GM12892 (cell line): Measurements from ENCODE around the gene KLF3.

ENCODE experiments used
- POLR2A ChIP-seq: IDR thresholded peaks from 2 replicates; pipeline ENCODE4 v1.6.1; 2011; ENCODE audit warnings: low read depth, low read length, control low read depth
- POLR2AphosphoS5 ChIP-seq: IDR thresholded peaks from 2 replicates; pipeline ENCODE4 v1.6.1; 2011; ENCODE audit warnings: low read depth, low read length, control low read depth

DNA sequence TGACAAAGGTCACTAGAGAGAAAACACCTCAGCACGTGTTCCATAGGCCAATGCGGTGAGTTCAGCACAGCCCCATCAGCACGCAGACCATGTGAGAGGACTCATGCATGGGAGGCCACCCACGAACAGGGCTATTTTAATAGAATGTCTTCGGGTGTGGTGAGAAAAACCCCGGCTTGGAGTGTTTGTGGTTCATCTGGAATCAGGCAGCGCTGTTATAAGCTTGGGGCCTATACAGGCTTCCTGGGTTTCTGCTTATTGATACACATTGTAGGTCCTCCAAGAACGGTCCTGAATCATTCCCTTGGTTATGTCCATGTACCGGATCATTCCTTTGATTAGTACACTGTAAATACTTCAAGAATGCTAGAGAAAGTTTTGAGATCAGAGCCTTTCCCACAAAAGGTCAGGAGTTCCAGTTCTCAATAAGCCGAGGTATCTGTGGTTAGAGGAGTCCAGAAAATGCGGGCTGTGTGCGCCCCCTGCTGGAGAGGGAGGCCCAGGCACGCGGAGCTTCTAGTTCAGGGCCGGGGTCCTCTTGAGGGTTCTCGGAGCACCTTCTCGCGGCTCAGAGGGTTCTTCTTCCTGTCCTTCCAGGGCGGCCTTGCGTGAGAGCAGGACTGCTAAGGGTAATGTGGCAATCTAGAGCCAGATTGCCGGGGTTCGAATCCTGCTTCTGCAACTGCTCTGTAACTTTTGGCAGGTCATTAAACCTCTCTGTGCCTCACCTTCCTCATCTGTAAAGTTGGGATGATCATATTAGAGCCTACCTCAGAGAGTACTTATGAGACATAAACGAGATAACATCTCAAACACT, 67.0 kb downstream of the KLF3 start:
- TF ChIP-seq POLR2AphosphoS5 (no peak), POLR2A (no peak)
